Hepatocyte (in vitro differentiated cells): Measurements from ENCODE around the gene RRP15.

Experiments used
- CTCF ChIP-seq: fragments of 200-600 bp; sonication (generic); IDR thresholded peaks from 2 replicates; pipeline ENCODE4 v1.5.1; 2016; ENCODE audit warnings: antibody characterized with exemption, mild to moderate bottlenecking; ENCODE audit not compliant: poor library complexity
- EZH2 ChIP-seq: fragments of 200-600 bp; sonication (generic); IDR thresholded peaks from 2 replicates; pipeline ENCODE4 v1.6.1; 2016; ENCODE audit warnings: antibody characterized with exemption, mild to moderate bottlenecking, borderline replicate concordance
- EZH2phosphoT487 ChIP-seq: fragments of 200-600 bp; sonication (generic); IDR thresholded peaks from one replicate; pipeline ENCODE4 v1.6.1; 2018; ENCODE audit warnings: antibody characterized with exemption, mild to moderate bottlenecking, low read depth, moderate library complexity; ENCODE audit not compliant: unreplicated experiment, severe bottlenecking

GRCh38 chr1:218350801-218351266, 65.7 kb downstream of the RRP15 start:
- TF ChIP-seq CTCF (no peak), EZH2phosphoT487 (no peak), EZH2 (no peak)
